ENCODE results near the gene TRIM39. TPM values are rescaled to one million over a fixed set of nuclear protein-coding genes. Genes with fewer than 3 reads are reported as not detected.

Gene TRIM39
- total RNA-seq, 1 experiment from 2014 or later = 24.9 TPM

GRCh38 chr6:30327232-30327746 lies 562 bp downstream of the TRIM39 start:
- CTCF ChIA-PET = interaction anchor here (2.0 kb wide), 1 partner anchor 108 kb away, joined by 8 read pairs; no protein-coding TSS in a partner anchor
- H3K27ac Mint-ChIP-seq = peak overlapping the region; percentile 92
- H3K27me3 Mint-ChIP-seq (ENCODE audit: low read depth) = no peaks in the 10 kb centered on the region; the same call in 1 of the 2 replicates
- ATAC-seq (no peak), DNase-seq (ENCODE audit: low spot score) (no peak)
- POLR2A ChIA-PET = interaction anchor here (0.7 to 2.3 kb wide), 2 partner anchors 12 to 253 kb away, joined by 3 to 7 read pairs; no protein-coding TSS in a partner anchor
- H3K4me1 Mint-ChIP-seq = peaks cover 42% of the 10 kb centered on the region
- no peaks in the 10 kb centered on the region for H3K9me3 Mint-ChIP-seq
- H3K4me3 Mint-ChIP-seq = peak overlapping the region; percentile 82
- H3K36me3 Mint-ChIP-seq = peaks cover 28% of the 10 kb centered on the region
- TF ChIP-seq ESRRA (CRISPR knock-in tag; IDR thresholded peaks at IDR 0.05; ENCODE audit: borderline replicate concordance) (peak; percentile 8; the same call in 1 of the 2 replicates), NFE2L1 (CRISPR knock-in tag; IDR thresholded peaks at IDR 0.05) (0 out of 2 replicates have a peak, but pooled peaks have one; percentile 54), CBFB (CRISPR knock-in tag; IDR thresholded peaks at IDR 0.05; ENCODE audit: low read depth) (no peak)
- TF ChIP-seq, protein P1, sequence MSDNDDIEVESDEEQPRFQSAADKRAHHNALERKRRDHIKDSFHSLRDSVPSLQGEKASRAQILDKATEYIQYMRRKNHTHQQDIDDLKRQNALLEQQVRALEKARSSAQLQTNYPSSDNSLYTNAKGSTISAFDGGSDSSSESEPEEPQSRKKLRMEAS (CRISPR knock-in tag; IDR thresholded peaks at IDR 0.05) = peak; percentile 37; the same call in 1 of the 2 replicates

- Mint-ChIP-seq H3K27ac (no peak overlapping the region), H3K4me3 (no peak overlapping the region), H3K9me3 (no peaks in the 10 kb centered on the region), H3K4me1 (peaks cover 31% of the 10 kb centered on the region), H3K36me3 (peaks cover 35% of the 10 kb centered on the region), H3K27me3 (ENCODE audit: low read depth) (no peaks in the 10 kb centered on the region; the same call in 1 of the 2 replicates)
- ATAC-seq (no peak), DNase-seq (ENCODE audit: low spot score) (no peak)
- TF ChIP-seq NFATC4 (CRISPR knock-in tag; IDR thresholded peaks at IDR 0.05) (no peak), TEAD1 (CRISPR knock-in tag; IDR thresholded peaks at IDR 0.05) (no peak), ELF4 (CRISPR knock-in tag; IDR thresholded peaks at IDR 0.05; ENCODE audit: low read depth) (no peak)
- TF ChIP-seq, protein P2, sequence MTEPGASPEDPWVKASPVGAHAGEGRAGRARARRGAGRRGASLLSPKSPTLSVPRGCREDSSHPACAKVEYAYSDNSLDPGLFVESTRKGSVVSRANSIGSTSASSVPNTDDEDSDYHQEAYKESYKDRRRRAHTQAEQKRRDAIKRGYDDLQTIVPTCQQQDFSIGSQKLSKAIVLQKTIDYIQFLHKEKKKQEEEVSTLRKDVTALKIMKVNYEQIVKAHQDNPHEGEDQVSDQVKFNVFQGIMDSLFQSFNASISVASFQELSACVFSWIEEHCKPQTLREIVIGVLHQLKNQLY (CRISPR knock-in tag; IDR thresholded peaks at IDR 0.05) = no peak
- CTCF ChIA-PET = no interaction called here
- POLR2A ChIA-PET = no interaction called here
Observed at GRCh38 chr6:30328397-30328796, 1.7 kb downstream of the TRIM39 start.

DNA sequence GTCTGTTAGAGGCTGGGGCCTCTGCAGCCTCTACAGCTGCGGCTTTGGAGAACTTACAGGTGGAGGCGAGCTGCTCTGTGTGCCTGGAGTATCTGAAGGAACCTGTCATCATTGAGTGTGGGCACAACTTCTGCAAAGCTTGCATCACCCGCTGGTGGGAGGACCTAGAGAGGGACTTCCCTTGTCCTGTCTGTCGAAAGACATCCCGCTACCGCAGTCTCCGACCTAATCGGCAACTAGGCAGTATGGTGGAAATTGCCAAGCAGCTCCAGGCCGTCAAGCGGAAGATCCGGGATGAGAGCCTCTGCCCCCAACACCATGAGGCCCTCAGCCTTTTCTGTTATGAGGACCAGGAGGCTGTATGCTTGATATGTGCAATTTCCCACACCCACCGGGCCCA lies 2.6 kb downstream of the TRIM39 start:
- ChIA-PET CTCF (no interaction called here), POLR2A (no interaction called here)
- Mint-ChIP-seq H3K27ac (no peak overlapping the region), H3K4me3 (no peak overlapping the region), H3K4me1 (peaks cover 22% of the 10 kb centered on the region), H3K27me3 (ENCODE audit: low read depth) (no peaks in the 10 kb centered on the region; the same call in 1 of the 2 replicates), H3K9me3 (no peaks in the 10 kb centered on the region), H3K36me3 (peaks cover 44% of the 10 kb centered on the region)
- TF ChIP-seq RORB (CRISPR knock-in tag; IDR thresholded peaks at IDR 0.05) (no peak), ZNF263 (CRISPR knock-in tag; IDR thresholded peaks at IDR 0.05; ENCODE audit: low read depth) (no peak)
- DNase-seq (ENCODE audit: low spot score) (no peak), ATAC-seq (no peak)

- CTCF ChIA-PET = interaction anchor here (1.1 kb wide), 1 partner anchor 94 kb away, joined by 3 read pairs; no protein-coding TSS in a partner anchor
Observed at GRCh38 chr6:30331981-30332380, 5.3 kb downstream of the TRIM39 start.

More at GRCh38 chr6:30331981-30332380, 5.3 kb downstream of the TRIM39 start:
- ATAC-seq = no peak
- Mint-ChIP-seq H3K27me3 (ENCODE audit: low read depth) (no peaks in the 10 kb centered on the region; the same call in 1 of the 2 replicates), H3K27ac (no peak overlapping the region), H3K36me3 (peaks cover 66% of the 10 kb centered on the region), H3K4me3 (no peak overlapping the region), H3K9me3 (no peaks in the 10 kb centered on the region), H3K4me1 (peaks cover 9% of the 10 kb centered on the region)
- DNase-seq (ENCODE audit: low spot score) = no peak
- TF ChIP-seq TEAD1 (CRISPR knock-in tag; IDR thresholded peaks at IDR 0.05) = no peak
- TF ChIP-seq ATF2 (CRISPR knock-in tag; IDR thresholded peaks at IDR 0.05; ENCODE audit: borderline replicate concordance, low read depth) = no peak
- no peak for TF ChIP-seq SOX15 (CRISPR knock-in tag; IDR thresholded peaks at IDR 0.05)
- no peak for TF ChIP-seq CREM (CRISPR knock-in tag; IDR thresholded peaks at IDR 0.05)
- POLR2A ChIA-PET = no interaction called here
